Measurements from ENCODE around the gene ATG9A. TPM values are rescaled to one million over a fixed set of nuclear protein-coding genes. Genes with fewer than 3 reads are reported as not detected.

Gene ATG9A
- polyA plus RNA-seq, 3 donors = 24.7 to 55.2 (median 26.3) TPM

- no peak overlapping the region for H3K27ac ChIP-seq (ENCODE audit: low read depth in 1 of 2, low read length in 2 of 2)
- H3K79me2 ChIP-seq (ENCODE audit: insufficient read depth, low read length) = no peaks in the 10 kb centered on the region
Observed at GRCh38 chr2:219214786-219215185, 14.7 kb downstream of the ATG9A start.

GRCh38 chr2:219214141-219214540 lies 15.3 kb downstream of the ATG9A start:
- peaks cover 36 to 37% of the 10 kb centered on the region in 2 donors for H3K36me3 Mint-ChIP-seq
- H4K20me1 ChIP-seq (ENCODE audit: insufficient read depth, low read length) = peaks cover 10% of the 10 kb centered on the region
- peaks cover 26 to 28% of the 10 kb centered on the region in 2 donors for H3K4me1 ChIP-seq (ENCODE audit: control insufficient read depth in 1 of 2, insufficient read depth in 2 of 2, low read length in 2 of 2)
- H3K79me2 ChIP-seq (ENCODE audit: insufficient read depth, low read length) = no peaks in the 10 kb centered on the region
- no peak overlapping the region for H3K27ac ChIP-seq (ENCODE audit: low read depth in 1 of 2, low read length in 2 of 2)
- H2AFZ ChIP-seq (ENCODE audit: insufficient read depth, low read depth, low read length, poor library complexity, severe bottlenecking) = no peak overlapping the region
- H3K4me3 Mint-ChIP-seq = no peak overlapping the region
- H3K4me2 ChIP-seq (replicated peaks; ENCODE audit: extremely low read depth, low read length, poor library complexity, severe bottlenecking) = no peak overlapping the region
- peaks cover 13 to 21% (median 19%) of the 10 kb centered on the region in 3 donors for H3K27me3 Mint-ChIP-seq (ENCODE audit: low read depth in 3 of 3)
- H3K9ac ChIP-seq (ENCODE audit: insufficient read depth, low read length, poor library complexity, severe bottlenecking) = no peak overlapping the region
- intact Hi-C loops (cut with micrococcal nuclease) = loop anchor here in 1 of 2 donors (5.0 kb wide), 1 partner anchor 52 kb away; the partner anchor contains the start of gene NHEJ1
- no peaks in the 10 kb centered on the region for H3K9me3 ChIP-seq (replicated peaks in 1 of 2; ENCODE audit: control insufficient read depth in 1 of 2, insufficient read depth in 1 of 2, low read length in 2 of 2)
- peaks cover 35% of the 10 kb centered on the region for H3K4me1 Mint-ChIP-seq
- H3K4me3 ChIP-seq (replicated peaks in 1 of 3; ENCODE audit: low read depth in 2 of 3, low read length in 3 of 3) = no peak overlapping the region
- no peak for DNase-seq
- H3K9me3 Mint-ChIP-seq = peaks cover 0 to 2% (median 0%) of the 10 kb centered on the region in 7 donors
- H3K36me3 ChIP-seq (replicated peaks in 1 of 2; ENCODE audit: control insufficient read depth in 1 of 2, insufficient read depth in 2 of 2, low read length in 2 of 2) = peaks cover under 1 to 16% of the 10 kb centered on the region in 2 donors
- H3K27me3 ChIP-seq (ENCODE audit: control insufficient read depth in 2 of 2, insufficient read depth in 2 of 2, low read length in 2 of 2) = peaks cover 0 to 9% of the 10 kb centered on the region in 2 donors
- over 99% methylated on average over 7 of the region's 15 CpGs for WGBS (ENCODE audit: insufficient coverage)
- TF ChIP-seq CTCF (IDR thresholded peaks at IDR 0.05) = no peak
- H3K27ac Mint-ChIP-seq = no peak overlapping the region

More at GRCh38 chr2:219214786-219215185, 14.7 kb downstream of the ATG9A start:
- Mint-ChIP-seq H3K36me3 (peaks cover 36 to 38% of the 10 kb centered on the region in 2 donors), H3K27me3 (ENCODE audit: low read depth in 3 of 3) (peaks cover 19 to 26% (median 20%) of the 10 kb centered on the region in 3 donors), H3K9me3 (peaks cover 0 to 2% (median 0%) of the 10 kb centered on the region in 7 donors), H3K27ac (no peak overlapping the region), H3K4me3 (no peak overlapping the region), H3K4me1 (peaks cover 37% of the 10 kb centered on the region)
- intact Hi-C loops (cut with micrococcal nuclease) = loop anchor here (5.0 kb wide), 3 partner anchors 37 to 52 kb away; partner anchors contain the start of genes TUBA4A (in 2 of the 2), TUBA4B (in 2 of the 2), CNPPD1 (in 1 of the 2) and NHEJ1 (in 1 of the 2)
- H3K36me3 ChIP-seq (replicated peaks in 1 of 2; ENCODE audit: control insufficient read depth in 1 of 2, insufficient read depth in 2 of 2, low read length in 2 of 2) = peaks cover 2 to 14% of the 10 kb centered on the region in 2 donors
- WGBS (ENCODE audit: insufficient coverage) = 100% methylated on average over 3 of the region's 6 CpGs
- H4K20me1 ChIP-seq (ENCODE audit: insufficient read depth, low read length) = peaks cover 17% of the 10 kb centered on the region
- no peak overlapping the region for H2AFZ ChIP-seq (ENCODE audit: insufficient read depth, low read depth, low read length, poor library complexity, severe bottlenecking)
- DNase-seq = no peak
- no peak for TF ChIP-seq CTCF (IDR thresholded peaks at IDR 0.05)
- H3K4me1 ChIP-seq (ENCODE audit: control insufficient read depth in 1 of 2, insufficient read depth in 2 of 2, low read length in 2 of 2) = peaks cover 32 to 34% of the 10 kb centered on the region in 2 donors
- no peak overlapping the region for H3K9ac ChIP-seq (ENCODE audit: insufficient read depth, low read length, poor library complexity, severe bottlenecking)
- no peak overlapping the region for H3K4me3 ChIP-seq (replicated peaks in 1 of 3; ENCODE audit: low read depth in 2 of 3, low read length in 3 of 3)
- H3K27me3 ChIP-seq (ENCODE audit: control insufficient read depth in 2 of 2, insufficient read depth in 2 of 2, low read length in 2 of 2) = peaks cover 0 to 15% of the 10 kb centered on the region in 2 donors
- H3K9me3 ChIP-seq (replicated peaks in 1 of 2; ENCODE audit: control insufficient read depth in 1 of 2, insufficient read depth in 1 of 2, low read length in 2 of 2) = no peaks in the 10 kb centered on the region
- H3K4me2 ChIP-seq (replicated peaks; ENCODE audit: extremely low read depth, low read length, poor library complexity, severe bottlenecking) = no peak overlapping the region
